ENCODE measurements around the gene ADCYAP1R1.

ADCYAP1R1 gene

GRCh38 chr7:31047313-31048146 lies 4.6 kb upstream of the ADCYAP1R1 start:
- Histone ChIP-seq H3K27me3 (ENCODE audit: control insufficient read depth in 3 of 3, insufficient read depth in 3 of 3, low read depth in 1 of 3, low read length in 3 of 3) (peaks cover 0 to 28% (median 17%) of the 10 kb centered on the region in 3 experiments), H3K4me2 (ENCODE audit: insufficient read depth, low read length, poor library complexity, severe bottlenecking) (no peak overlapping the region), H4K91ac (ENCODE audit: low read depth, low read length, poor library complexity) (no peak overlapping the region), H3K79me1 (ENCODE audit: low read depth, low read length) (no peaks in the 10 kb centered on the region), H3K14ac (ENCODE audit: low read length) (peak overlapping the region; percentile 21), H3K4me1 (ENCODE audit: control insufficient read depth in 2 of 2, insufficient read depth in 1 of 2, low read depth in 1 of 2, low read length in 2 of 2) (peaks cover 11 to 27% of the 10 kb centered on the region in 2 donors), H3K9me3 (replicated peaks in 1 of 2; ENCODE audit: control insufficient read depth in 2 of 2, insufficient read depth in 1 of 2, low read depth in 1 of 2, low read length in 2 of 2) (no peaks in the 10 kb centered on the region), H2AFZ (ENCODE audit: low read length) (no peak overlapping the region), H3K4me3 (ENCODE audit: low read length in 2 of 2) (no peak overlapping the region), H2AK5ac (ENCODE audit: low read depth, low read length) (no peak overlapping the region), H2BK12ac (ENCODE audit: low read length) (no peak overlapping the region), H2BK120ac (ENCODE audit: low read depth, low read length) (no peak overlapping the region), H3K9ac (ENCODE audit: low read depth, low read length, poor library complexity) (no peak overlapping the region), H2BK15ac (ENCODE audit: low read length) (no peak overlapping the region), H2BK5ac (ENCODE audit: low read length) (no peak overlapping the region), H3K27ac (replicated peaks; ENCODE audit: low read length) (no peak overlapping the region), H3K4ac (ENCODE audit: low read length) (no peak overlapping the region), H3K23ac (ENCODE audit: low read depth, low read length, poor library complexity) (peak overlapping the region; percentile 6), H3K36me3 (replicated peaks in 1 of 2; ENCODE audit: control insufficient read depth in 2 of 2, insufficient read depth in 2 of 2, low read length in 2 of 2) (no peaks in the 10 kb centered on the region), H3K18ac (ENCODE audit: low read length) (no peak overlapping the region), H4K8ac (ENCODE audit: low read depth, low read length) (no peak overlapping the region)
- WGBS, 2 donors (ENCODE audit: extremely low coverage in 2 of 2, insufficient read length in 2 of 2, insufficient replicate concordance in 1 of 2): no CpG with 5 or more reads among the region's 9 CpGs
- DNase-seq (ENCODE audit: low spot score): no peak

GRCh38 chr7:31049005-31049765 lies 2.9 kb upstream of the ADCYAP1R1 start:
- Histone ChIP-seq H4K8ac (ENCODE audit: low read depth, low read length) (no peak overlapping the region), H2BK12ac (ENCODE audit: low read length) (no peak overlapping the region), H3K4me2 (ENCODE audit: insufficient read depth, low read length, poor library complexity, severe bottlenecking) (no peak overlapping the region), H2AFZ (ENCODE audit: low read length) (no peak overlapping the region), H2BK120ac (ENCODE audit: low read depth, low read length) (no peak overlapping the region), H3K79me1 (ENCODE audit: low read depth, low read length) (no peaks in the 10 kb centered on the region), H3K14ac (ENCODE audit: low read length) (no peak overlapping the region), H2BK15ac (ENCODE audit: low read length) (no peak overlapping the region), H3K4ac (ENCODE audit: low read length) (no peak overlapping the region), H3K9ac (ENCODE audit: low read depth, low read length, poor library complexity) (no peak overlapping the region), H2BK5ac (ENCODE audit: low read length) (no peak overlapping the region), H3K27ac (replicated peaks; ENCODE audit: low read length) (no peak overlapping the region), H3K9me3 (replicated peaks in 1 of 2; ENCODE audit: control insufficient read depth in 2 of 2, insufficient read depth in 1 of 2, low read depth in 1 of 2, low read length in 2 of 2) (no peaks in the 10 kb centered on the region), H3K27me3 (ENCODE audit: control insufficient read depth in 3 of 3, insufficient read depth in 3 of 3, low read depth in 1 of 3, low read length in 3 of 3) (peaks cover 7 to 45% (median 34%) of the 10 kb centered on the region in 3 experiments), H3K23ac (ENCODE audit: low read depth, low read length, poor library complexity) (no peak overlapping the region), H4K91ac (ENCODE audit: low read depth, low read length, poor library complexity) (no peak overlapping the region), H3K4me3 (ENCODE audit: low read length in 2 of 2) (no peak overlapping the region), H2AK5ac (ENCODE audit: low read depth, low read length) (peak overlapping the region; percentile 43), H3K18ac (ENCODE audit: low read length) (no peak overlapping the region), H3K36me3 (replicated peaks in 1 of 2; ENCODE audit: control insufficient read depth in 2 of 2, insufficient read depth in 2 of 2, low read length in 2 of 2) (no peaks in the 10 kb centered on the region), H3K4me1 (ENCODE audit: control insufficient read depth in 2 of 2, insufficient read depth in 1 of 2, low read depth in 1 of 2, low read length in 2 of 2) (peaks cover 5 to 20% of the 10 kb centered on the region in 2 donors)
- WGBS, 2 donors (ENCODE audit: extremely low coverage in 2 of 2, insufficient read length in 2 of 2, insufficient replicate concordance in 1 of 2): no CpG with 5 or more reads among the region's 12 CpGs
- no peak for DNase-seq (ENCODE audit: low spot score)

GRCh38 chr7:31052487-31052840 lies 356 bp downstream of the ADCYAP1R1 start:
- no CpG with 5 or more reads among the region's 52 CpGs for WGBS, 2 donors (ENCODE audit: extremely low coverage in 2 of 2, insufficient read length in 2 of 2, insufficient replicate concordance in 1 of 2)
- Histone ChIP-seq H2BK12ac (ENCODE audit: low read length) (no peak overlapping the region), H2AK5ac (ENCODE audit: low read depth, low read length) (no peak overlapping the region), H2BK5ac (ENCODE audit: low read length) (no peak overlapping the region), H3K4me3 (ENCODE audit: low read length in 2 of 2) (peak overlapping the region; percentile 39 to 84), H4K91ac (ENCODE audit: low read depth, low read length, poor library complexity) (no peak overlapping the region), H2BK120ac (ENCODE audit: low read depth, low read length) (peak overlapping the region; percentile 11), H4K8ac (ENCODE audit: low read depth, low read length) (no peak overlapping the region), H3K4ac (ENCODE audit: low read length) (peak overlapping the region; percentile 13), H3K18ac (ENCODE audit: low read length) (peak overlapping the region; percentile 98), H3K9ac (ENCODE audit: low read depth, low read length, poor library complexity) (peak overlapping the region; percentile 85), H3K36me3 (replicated peaks in 1 of 2; ENCODE audit: control insufficient read depth in 2 of 2, insufficient read depth in 2 of 2, low read length in 2 of 2) (no peaks in the 10 kb centered on the region), H3K27me3 (ENCODE audit: control insufficient read depth in 3 of 3, insufficient read depth in 3 of 3, low read depth in 1 of 3, low read length in 3 of 3) (peaks cover 7 to 59% (median 38%) of the 10 kb centered on the region in 3 experiments), H3K23ac (ENCODE audit: low read depth, low read length, poor library complexity) (peak overlapping the region; percentile 69), H3K14ac (ENCODE audit: low read length) (peak overlapping the region; percentile 41), H3K9me3 (replicated peaks in 1 of 2; ENCODE audit: control insufficient read depth in 2 of 2, insufficient read depth in 1 of 2, low read depth in 1 of 2, low read length in 2 of 2) (no peaks in the 10 kb centered on the region), H2AFZ (ENCODE audit: low read length) (peak overlapping the region; percentile 87), H3K27ac (replicated peaks; ENCODE audit: low read length) (no peak overlapping the region), H3K4me1 (ENCODE audit: control insufficient read depth in 2 of 2, insufficient read depth in 1 of 2, low read depth in 1 of 2, low read length in 2 of 2) (peaks cover 3 to 6% of the 10 kb centered on the region in 2 donors), H3K79me1 (ENCODE audit: low read depth, low read length) (no peaks in the 10 kb centered on the region), H2BK15ac (ENCODE audit: low read length) (peak overlapping the region; percentile 32), H3K4me2 (ENCODE audit: insufficient read depth, low read length, poor library complexity, severe bottlenecking) (peak overlapping the region; percentile 99)
- DNase-seq (ENCODE audit: low spot score): no peak

Measured in neuronal stem cell (in vitro differentiated cells).